GM12874 (cell line): Measurements from ENCODE around the gene ALDH5A1.

ENCODE experiments used
- TF ChIP-seq, protein P1 (sequence below): IDR thresholded peaks from 2 replicates; pipeline ENCODE4 v1.5.1; 2011; ENCODE audit warnings: low read depth, mild to moderate bottlenecking, control low read depth, low read length, moderate library complexity; ENCODE audit not compliant: insufficient read depth

The ALDH5A1 gene

DNA sequence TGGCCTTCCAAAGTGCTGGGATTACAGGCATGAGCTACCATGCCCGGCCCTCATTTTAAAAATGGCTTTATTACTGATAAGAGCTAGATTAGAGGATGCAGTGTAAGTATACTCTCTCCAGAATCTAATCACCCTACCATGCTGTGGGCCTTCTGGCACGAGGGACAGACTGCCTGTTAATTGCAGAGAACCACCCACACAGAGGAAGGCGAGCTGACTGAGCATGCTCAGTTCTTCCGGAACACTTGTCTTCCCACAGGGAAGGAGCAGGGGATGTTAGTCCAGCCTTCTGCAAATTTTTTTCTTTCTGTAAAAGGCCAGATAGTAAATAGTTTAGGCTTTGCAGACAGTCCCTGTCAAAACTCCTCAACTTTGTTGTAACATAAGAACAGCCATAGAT lies 48.9 kb downstream of the ALDH5A1 start:
- TF ChIP-seq, protein P1, sequence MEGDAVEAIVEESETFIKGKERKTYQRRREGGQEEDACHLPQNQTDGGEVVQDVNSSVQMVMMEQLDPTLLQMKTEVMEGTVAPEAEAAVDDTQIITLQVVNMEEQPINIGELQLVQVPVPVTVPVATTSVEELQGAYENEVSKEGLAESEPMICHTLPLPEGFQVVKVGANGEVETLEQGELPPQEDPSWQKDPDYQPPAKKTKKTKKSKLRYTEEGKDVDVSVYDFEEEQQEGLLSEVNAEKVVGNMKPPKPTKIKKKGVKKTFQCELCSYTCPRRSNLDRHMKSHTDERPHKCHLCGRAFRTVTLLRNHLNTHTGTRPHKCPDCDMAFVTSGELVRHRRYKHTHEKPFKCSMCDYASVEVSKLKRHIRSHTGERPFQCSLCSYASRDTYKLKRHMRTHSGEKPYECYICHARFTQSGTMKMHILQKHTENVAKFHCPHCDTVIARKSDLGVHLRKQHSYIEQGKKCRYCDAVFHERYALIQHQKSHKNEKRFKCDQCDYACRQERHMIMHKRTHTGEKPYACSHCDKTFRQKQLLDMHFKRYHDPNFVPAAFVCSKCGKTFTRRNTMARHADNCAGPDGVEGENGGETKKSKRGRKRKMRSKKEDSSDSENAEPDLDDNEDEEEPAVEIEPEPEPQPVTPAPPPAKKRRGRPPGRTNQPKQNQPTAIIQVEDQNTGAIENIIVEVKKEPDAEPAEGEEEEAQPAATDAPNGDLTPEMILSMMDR: no peak

DNA sequence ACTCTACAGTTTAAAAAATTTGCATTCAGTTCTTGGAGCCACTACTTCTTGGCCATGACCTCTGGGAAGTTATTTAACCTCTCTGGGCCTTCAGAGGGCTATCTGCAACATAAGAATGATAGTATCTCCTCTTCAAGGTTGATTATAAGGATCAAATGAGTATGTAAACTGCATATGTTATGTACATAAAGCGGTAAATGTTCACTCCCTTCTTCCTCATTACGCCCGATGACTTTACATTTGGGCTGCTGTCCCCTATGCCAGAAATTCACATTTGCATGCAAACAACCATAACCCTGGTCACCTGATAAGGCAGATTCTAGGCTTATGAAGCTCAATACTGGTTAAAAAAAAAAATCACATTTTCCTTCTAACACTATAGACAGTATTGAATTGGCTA lies 50.4 kb downstream of the ALDH5A1 start:
- TF ChIP-seq, protein P1: no peak

DNA sequence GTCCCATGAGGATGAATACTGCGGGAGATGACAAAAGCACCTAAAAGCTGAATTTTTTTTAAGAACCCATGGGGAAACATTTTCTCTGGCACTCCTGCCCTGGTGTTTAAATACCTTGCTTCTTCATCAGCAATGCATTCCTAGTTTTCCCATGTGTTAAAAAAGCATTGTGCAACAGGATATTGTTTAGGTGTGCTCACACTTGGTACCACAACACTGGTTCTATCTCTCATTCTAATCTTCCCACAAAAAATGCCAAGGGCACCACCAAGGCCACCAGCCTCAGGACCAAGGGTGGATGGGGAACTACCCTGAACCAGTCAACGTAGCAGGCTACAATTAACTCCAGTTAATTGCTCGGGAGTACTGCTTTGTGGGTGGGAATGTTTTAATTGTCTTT lies 50.9 kb downstream of the ALDH5A1 start:
- TF ChIP-seq, protein P1: no peak

DNA sequence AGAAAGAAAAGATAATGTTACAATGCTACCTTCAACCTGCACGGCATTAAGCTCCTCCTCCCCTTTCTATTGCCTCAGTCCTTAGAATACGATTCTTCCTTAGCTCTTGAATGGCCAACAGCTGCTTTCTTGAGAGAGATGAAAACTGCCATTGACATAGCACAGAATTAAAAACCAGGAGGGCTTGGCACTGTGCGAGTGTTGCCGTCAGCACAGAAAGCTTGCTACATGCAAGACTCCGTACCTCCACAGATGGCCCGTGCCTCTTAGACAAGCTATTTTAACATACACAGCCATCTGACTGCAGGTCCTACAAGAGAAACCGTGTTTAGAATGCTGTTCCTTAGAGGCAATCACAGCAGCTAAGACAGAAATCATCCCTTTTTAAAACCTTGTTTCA lies 51.7 kb downstream of the ALDH5A1 start:
- TF ChIP-seq, protein P1: no peak

DNA sequence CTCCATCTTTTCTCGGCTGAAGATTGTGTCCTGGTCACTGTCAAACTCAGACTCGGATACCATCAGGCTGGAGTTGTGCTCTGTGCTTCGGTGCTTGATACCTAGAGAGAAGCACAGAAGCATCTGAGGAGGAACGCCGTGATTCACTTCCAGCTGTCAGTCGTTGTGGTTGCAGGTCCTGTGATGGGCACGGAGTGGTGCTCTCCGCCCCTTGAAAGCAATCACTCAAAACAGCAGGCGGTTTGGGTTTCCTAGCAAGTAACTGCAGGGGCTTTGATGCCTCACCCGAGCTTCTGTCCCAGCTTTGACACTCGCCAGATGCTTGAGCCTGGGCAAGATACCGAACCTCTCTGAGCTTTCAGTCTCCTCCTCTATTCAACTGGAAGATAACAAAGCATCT lies 52.5 kb downstream of the ALDH5A1 start:
- TF ChIP-seq, protein P1: peak; percentile 27; the same call in 1 of the 2 replicates

DNA sequence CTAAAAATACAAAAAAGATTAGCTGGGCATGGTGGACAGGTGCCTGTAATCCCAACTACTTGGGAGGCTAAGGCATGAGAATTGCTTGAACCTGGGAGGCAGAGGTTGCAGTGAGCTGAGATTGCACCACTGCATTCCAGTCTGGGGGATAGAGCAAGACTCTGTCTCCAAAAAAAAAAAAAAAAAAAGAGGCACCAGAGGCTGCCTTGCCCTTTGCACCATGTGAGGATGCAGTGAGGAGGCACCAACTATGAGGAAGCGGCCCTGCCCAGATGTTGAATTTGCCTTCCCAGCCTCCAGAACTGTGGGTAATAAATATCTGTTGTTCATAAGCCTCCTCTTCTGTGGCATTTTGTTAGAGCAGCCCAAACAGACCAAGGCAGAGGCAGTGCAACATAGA lies 54.4 kb downstream of the ALDH5A1 start:
- TF ChIP-seq, protein P1: no peak

DNA sequence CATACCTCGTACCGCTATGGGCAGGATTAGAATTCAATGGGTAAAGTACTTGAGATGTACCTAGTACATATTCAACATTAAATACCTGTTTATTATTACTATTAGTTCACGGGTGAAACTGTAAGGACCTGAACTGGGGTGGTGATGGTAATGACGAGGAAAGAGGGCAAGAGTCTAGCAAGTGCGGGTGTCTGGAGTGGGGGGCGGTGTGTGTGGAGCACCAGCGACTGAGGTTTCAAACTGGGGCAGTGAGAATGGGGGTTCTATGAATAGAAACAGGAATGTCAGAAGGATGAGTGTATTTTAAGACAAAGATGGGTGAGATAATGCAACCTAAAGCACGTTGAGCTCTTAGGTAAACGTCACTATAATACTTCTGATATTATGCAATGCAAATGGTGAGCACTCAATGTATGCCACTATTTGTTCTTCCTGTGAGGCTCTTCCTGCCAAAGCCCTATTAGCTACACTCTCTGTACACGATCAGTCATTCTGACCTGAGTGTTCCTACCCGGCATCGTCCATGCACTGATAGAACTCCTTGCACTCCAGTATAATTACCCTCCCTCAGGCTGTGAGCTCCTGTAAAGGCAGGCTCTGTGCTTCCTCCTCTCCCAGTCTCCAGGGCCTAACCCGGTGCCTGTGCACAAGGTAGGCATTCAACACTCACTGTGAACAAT lies 55.0 kb downstream of the ALDH5A1 start:
- TF ChIP-seq, protein P1: no peak
